CD4-positive, alpha-beta T cell treated with Interleukin-12 subunit alpha and Interleukin-12 subunit beta, for 1 hour (primary cell): Measurements from ENCODE around the gene TRIM26.

ENCODE experiments used
- DNase-seq: peaks from one replicate; pipeline ENCODE4 v3.0.0-alpha.2; 2020

TRIM26 gene

DNA sequence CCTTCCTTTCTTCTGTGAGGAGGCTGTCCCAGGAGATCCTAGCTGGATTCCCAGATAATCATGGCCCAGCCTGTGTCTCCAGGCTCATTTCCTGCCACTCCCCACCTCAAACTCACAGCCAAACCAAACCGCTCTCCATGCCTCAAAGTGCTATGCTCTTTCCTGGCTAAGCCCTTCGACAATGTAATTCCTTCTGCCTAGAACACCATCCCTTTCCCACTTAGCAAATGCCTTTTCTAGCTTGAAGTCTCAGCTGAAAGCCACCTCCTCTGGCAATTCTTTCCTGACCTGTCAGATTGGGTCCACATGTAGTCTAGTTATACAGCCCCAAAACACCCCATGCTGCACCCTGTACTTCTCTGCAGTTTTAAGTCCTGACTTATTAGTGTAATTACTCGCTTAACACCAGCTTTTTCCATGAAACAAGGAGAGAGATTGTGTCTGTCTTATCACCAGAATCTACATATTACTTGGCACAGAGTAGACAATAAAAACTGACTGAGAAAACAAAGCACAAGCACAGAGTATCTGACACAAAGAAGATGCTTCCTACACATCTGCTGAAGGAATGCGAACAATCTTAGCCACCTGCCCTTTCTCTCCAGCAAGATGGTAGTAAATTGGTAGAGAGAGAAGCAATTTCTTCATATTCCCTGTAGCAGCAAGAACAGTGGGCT is 5.4 kb downstream of the TRIM26 start:
- DNase-seq: no peak

DNA sequence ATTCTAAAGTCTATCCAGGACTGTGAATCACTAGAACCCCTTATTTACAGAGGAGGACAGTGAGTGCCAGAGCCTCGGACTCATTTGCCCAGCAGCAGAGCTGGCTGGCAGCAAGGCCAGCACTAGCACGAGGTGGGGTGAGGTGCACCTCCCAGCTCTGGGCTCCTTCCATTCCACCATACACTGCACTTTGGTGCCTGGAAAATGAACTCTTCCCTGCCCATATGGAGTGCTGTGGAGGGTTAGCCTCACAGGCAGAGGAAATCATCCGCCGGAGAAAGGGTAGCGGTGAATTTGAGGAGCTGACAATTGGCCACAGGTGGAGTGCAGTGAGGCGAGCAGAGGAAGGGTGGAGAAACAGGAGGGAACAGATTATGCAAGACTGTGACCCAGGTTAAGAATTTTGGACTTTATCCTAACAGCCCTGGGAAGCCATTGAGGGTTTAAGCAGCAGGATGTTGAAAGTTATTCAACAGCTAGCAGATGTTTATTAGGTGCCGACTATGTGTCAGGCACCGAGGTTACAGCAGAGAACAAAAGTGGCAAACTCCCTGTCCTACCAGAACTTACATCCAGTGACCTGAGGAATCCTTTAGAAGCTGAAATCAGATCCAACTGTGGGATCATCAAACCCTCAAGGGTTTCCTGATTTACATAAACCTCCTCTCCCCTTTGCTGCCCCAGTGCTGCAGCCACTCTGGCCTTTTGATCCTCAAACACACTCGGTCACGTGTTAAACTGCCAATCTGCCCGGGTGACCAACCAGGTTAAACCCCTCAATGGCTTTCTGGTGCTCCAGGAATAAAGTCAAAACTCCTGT is 6.2 kb downstream of the TRIM26 start:
- DNase-seq: no peak

DNA sequence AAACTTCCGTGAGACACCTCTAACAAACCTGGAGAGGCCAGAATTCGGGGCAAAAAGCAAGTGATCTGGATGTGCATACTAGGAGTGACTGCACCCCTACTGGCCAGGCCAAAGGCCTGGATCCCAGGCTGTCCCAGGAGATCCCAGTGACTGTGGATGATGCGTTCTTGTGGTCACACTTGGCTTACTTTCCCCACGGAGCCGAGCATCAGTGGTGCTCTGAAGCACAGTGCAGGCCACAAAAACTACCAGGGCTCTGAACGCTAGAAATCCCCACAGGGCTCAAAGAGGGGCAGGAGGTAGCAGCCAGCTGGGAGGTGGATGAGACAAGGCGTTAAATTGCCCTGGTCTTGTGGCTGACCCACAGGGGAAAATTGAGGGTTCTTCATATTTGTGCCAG is 7.1 kb downstream of the TRIM26 start:
- no peak for DNase-seq

DNA sequence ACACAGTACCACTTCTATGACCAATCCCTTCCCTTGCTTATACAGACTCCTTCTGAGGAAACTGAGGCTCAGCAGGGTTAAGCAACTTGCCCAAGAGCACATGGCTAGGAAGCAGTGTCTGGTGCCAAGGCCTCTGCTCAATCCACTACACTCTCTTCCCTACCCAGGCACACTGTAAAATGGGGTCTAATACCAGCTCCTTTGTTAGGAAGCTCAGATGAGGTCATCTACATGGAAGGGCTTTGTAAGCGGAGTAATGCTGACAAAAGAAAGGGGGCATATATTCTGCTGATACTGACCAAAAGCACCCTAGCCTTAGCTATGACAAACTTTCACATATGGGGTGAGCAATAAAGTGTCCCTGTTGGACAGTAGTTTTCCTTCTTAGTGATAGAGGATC is 9.1 kb downstream of the TRIM26 start:
- no peak for DNase-seq

DNA sequence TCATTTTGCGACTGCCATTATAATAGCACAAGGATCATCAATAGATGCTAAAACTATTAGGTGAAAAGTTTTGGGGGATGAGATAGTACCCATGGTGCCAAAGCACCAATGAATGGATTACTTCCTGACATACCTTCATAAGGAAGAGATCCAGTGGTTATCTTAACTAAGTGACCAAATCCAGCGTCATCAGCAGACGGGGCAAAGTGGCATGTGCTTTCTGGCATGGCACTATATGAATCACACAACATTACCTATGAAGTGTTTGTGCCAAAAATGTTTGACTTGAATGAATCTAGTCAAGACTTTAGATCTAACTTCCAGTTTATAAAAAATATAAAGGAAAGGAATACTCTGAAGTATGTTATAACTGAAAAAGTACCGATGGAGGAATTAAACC is 10.8 kb downstream of the TRIM26 start:
- DNase-seq: no peak

DNA sequence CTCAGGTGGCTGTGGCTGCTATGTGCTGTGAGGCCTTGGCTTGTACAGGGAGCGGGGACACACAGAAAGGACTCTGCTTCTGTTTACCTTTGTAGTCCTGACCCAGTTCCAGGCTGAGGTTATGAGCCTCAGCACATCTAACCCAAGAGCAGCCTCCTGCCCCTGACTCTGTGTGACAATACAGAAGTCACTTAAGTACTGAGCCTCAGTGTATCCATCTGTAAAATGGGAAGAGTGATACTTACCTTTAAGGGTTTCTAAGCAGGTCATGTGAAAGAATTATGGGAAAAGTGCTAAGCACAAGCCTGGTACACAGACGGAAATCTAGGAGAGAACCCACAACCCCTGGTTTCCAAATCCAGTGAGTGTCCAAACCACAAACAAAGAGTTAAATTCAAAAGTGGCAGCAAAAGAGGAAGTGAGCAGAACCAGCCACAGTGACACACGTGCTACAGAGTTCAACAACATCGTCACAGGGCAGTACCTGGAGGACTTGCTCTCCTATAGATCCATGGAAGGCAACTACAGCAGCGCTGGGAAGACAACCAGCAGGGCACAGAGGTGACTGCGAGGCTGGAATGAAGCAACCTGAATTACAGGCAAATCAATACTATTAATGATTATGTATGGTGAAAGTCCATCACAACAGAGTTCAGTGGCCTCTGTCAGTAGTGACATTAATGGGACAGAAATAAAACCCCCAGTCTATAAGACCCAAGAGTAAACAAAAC is 12.5 kb downstream of the TRIM26 start:
- DNase-seq: no peak

DNA sequence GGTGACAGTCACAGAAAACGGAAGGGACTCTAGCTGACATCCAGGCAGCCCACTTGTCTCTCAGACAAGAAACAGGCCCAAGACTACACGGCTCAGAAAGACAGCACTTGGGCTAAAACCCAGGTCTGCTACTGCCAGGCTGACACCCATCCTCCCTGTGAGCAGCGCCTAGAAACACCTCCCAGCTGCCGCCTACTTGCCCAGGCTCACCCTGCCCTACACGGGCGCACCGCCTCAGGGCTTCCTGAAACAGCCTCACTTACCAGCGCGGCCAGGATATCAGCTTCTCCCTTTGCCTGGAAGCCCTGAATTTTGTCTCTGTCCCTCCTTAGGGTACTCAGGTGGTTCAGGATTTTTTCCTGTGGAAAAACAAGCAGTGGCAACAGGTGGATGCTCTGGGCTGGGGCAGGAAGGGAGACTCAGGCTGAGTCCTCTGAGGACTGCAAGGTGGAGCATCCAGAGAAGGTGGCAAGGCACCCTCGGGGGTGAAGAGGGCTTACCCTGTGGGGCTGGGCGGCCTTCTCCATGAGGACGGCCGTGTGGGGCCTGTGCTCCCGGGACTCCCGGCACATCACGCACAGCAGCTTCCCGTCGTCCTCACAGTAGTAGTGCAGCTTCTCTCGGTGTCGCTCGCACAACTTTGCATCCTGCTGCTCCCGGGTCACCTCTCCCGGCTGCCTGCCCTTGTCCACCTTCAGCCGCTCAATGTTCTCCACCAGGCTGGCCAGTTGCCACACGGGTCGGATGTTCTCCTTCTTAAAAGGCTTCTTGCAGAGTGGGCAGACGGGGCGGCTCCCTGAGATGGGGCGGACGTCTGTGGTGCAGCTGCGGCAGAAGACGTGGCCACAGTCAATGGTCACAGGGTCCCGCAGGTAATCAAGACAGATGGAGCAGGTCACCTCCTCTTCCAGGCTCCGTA is 14.8 kb downstream of the TRIM26 start:
- no peak for DNase-seq

DNA sequence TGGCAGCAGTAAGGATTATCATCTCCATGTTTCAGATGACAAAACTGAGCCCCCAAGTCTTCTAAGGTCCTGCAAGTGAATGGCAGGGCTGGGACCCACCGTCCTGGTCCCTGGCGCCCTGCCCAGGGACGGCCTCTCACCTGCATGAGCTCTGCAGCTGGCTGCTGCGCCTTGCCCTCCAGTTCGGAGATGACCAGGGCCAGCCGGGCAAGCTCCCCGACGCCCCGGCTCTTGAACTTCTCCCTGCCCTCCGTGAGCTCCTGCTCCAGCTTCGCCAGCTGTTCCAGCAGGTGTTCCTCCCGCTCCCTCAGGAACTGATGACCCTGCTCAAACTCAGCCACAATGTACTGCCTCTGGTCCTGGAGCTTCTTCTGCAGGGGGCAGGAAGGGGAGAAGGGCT is 16.8 kb downstream of the TRIM26 start:
- DNase-seq: no peak

DNA sequence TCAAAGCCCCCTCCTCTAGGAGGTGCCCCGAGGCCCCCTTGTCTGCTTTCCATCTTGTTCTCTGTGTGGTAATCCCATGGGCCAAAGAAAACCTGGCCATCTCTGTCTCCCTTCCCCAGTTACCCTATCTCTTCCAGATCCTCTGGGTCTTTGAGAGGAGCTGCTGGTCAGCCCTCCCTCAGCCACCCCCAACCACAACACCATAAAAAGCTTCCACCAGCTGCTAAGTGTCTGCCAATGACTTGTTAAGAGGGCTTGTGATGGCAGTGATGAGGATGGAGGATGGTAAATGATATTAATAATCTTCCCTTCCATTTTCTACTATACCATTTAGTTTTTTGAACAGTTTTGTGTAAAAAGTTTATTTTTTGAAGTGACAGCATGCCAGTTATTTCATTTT is 17.3 kb downstream of the TRIM26 start:
- no peak for DNase-seq

DNA sequence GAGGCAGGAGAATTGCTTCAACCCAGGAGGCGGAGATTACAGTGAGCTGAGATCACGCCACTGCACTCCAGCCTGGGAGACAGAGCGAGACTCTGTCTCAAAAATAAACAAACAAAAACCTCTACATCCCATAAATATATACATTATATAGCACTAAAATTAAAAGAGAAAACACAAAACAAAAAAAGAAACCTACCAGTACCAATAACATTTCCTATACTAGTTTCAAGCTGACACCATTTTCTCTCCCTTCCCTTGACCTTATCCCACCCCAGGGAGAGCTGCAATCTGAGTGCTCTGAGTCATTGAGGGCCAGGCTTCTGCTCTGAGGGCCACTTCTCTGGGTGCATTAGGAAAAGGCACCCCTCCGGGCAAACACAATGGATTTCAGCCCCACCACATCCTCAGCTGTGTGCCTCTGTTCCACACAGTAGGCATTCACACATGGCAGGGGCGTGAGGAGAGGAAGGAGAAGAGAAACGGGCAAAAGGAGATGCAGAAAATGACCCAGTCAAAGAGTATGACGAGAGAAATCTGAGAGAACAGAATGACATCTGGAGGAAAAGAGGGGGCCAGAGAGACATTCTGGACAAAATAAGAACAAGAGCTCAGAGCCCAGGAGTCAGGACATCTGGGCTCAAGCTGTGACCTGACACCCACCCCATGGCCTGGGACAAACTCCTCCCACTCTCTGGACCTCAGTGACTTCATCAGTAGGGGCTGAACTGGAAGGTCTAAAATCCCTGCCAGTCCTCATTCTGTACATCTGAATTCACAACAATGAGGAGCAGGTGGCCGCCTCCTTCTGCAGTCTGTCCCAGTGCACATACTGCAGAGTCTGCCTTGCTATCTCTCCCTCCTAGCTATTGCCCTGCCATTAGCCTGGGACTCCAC is 18.2 kb downstream of the TRIM26 start:
- no peak for DNase-seq

DNA sequence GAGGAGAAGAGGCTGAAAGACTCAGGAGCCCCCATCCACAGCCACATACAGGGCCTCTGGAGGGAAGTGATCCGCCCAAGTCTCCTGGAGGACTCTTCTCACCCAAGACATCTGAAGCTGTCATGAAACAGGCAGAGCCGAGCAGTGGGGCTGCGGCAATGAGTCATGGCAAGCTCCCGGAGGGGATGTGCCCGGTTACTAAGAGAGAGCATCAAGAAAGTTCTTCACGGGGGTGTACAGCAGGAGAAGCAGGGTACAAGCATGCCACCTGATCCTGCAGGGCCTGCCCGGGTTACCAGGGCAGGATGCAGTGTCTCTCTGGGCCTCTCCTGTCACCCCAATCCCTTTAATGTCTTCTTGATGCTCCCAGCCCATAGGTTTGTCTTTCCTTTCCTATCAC is 21.1 kb downstream of the TRIM26 start:
- DNase-seq: no peak

DNA sequence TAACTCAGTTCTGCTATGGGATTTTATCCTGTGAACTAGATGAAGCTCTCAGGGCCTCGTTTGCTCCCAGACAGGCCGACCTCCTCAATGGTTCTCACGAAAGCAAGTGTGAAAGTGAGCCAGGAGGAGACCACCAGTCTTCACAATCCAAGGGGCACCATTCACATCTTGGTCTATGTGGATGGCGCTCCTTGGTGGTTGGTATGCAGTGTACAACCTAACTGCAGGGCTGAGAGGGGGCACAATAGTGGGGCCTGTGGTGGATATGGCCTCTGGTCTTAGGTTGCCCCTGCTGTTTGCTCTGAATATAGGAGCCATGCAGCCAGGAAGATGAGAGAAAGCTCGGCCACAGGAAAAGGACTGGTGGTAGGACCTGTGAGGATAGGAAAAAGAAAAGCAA is 24.7 kb downstream of the TRIM26 start:
- no peak for DNase-seq

DNA sequence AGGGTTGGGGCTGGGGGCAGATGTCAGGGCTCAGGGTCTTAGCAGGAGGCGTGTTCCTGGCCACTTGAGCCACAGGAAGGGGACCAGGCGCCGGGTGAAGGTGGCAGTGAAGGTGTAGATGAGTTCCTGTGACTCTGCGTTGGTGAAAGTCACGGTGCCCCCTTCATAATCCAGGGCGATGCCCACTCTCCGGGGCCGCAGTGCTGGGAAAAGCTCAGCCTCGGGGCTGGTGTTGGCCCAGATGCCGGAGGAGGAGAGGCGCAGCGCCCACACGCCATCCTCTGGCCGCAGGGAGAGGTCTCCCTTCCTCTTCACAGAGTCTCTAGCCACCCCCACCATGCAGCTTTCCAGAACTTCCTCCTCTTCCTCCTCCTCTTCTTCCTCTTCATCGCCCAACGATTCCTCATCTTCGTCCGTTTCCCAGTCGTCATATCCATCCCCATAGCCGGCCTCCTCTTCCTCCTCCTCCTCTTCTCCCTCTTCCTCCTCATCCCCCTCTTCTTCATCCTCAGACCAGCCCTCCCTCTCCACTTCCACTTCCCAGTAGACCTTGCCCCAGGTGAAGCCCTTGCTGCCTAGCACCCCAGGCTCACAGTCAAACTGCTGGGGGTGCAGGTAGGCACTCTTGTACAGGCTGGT is 27.2 kb downstream of the TRIM26 start:
- DNase-seq: no peak

DNA sequence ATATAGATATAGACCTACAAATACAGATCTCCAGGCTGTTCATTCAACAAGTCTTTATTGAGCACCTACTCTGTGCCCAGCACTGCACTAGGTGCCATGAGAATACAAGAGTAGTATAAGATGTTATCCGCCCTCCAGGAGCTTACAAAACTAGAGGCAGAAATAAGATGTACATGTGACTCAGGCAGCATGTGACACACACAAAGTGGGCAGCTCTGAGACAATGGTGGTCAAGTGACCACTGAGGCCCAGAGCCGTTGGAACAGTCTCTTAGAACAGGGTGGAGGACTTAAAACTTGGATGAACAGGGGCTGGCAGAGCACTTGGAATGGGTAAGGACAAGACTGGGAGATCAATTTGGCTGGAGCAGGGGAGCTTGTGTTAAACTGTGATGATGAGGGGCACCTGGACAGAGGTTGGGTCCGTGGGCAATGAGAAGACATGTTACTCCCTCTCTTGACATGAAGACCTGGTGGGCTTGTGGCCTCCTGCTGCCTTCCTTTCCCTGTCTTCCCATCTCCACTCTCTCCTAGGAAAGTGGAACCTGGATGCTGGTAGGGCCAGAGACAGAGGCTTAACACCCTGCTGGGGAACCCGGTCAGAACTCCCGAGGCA is 28.7 kb downstream of the TRIM26 start:
- no peak for DNase-seq

DNA sequence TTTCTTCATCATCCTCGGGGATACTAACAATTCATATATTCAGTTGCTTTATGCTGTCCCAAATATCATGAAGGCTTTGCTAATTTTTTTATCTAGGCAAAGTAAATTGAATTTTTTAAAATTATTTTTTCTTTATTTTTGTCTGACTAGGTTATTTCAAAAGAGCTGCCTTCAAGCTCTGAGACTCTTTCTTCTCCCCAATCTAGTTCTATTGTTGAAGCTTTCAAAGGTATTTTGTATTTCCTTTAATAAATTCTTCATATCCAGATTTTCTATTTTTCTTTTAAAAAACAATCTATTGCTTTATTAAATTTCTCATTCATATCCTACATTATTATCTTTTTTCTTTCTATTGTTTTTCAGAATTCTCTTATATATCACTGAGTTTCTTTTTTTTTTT is 33.1 kb downstream of the TRIM26 start:
- no peak for DNase-seq

DNA sequence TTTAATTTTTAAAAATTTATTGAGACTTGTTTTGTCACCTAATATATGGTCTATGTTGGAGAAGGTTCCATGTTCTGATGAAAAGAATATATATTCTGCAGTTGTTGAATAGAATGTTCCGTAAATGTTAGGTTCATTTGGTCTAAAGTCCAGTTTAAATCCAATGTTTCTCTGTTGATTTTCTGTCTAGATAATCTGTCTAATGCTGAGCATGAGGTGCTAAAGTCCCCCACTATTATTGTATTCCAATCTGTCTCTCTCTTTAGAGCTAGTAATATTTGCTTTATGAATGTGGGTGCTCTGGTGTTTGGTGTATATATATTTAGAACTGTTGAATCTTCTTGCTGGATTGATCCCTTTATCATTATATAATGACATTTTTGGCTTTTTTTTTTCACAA is 34.4 kb downstream of the TRIM26 start:
- DNase-seq: no peak

DNA sequence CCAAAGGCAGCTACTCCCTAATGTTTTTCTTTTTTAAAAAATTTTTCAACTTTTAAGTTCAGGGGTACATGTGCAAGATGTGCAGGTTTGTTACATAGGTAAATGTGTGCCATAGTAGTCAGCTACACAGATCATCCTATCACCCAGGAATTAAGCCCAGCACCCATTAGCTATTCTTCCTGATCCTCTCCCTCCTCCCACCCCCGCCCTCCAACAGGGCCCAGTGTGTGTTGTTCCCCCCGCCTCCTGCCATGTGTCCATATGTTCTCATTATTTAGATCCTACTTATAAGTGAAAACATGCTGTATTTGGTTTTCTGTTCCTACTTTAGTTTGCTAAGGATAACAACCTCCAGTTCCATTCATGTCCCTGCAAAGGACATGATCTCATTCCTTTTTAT is 37.4 kb downstream of the TRIM26 start:
- no peak for DNase-seq

DNA sequence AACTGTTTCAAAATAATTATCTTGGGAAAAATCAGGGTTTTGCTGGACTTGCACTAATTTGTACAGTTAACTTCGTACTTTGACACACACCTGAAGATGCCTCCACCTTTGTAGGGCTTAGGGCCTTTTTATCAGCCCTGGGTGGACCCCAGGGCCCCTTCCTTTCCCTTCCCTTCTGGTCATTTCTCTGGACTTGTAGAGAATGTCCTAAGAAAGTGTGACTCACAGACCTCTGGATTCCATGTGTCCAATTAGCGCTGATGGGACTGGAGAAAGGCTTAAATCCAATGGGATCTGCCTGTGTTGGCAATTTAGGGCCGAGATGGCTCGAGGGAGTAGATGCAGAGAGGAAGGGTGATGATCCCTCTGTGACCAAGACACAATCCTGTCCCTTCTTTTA is 40.5 kb downstream of the TRIM26 start:
- DNase-seq: no peak

DNA sequence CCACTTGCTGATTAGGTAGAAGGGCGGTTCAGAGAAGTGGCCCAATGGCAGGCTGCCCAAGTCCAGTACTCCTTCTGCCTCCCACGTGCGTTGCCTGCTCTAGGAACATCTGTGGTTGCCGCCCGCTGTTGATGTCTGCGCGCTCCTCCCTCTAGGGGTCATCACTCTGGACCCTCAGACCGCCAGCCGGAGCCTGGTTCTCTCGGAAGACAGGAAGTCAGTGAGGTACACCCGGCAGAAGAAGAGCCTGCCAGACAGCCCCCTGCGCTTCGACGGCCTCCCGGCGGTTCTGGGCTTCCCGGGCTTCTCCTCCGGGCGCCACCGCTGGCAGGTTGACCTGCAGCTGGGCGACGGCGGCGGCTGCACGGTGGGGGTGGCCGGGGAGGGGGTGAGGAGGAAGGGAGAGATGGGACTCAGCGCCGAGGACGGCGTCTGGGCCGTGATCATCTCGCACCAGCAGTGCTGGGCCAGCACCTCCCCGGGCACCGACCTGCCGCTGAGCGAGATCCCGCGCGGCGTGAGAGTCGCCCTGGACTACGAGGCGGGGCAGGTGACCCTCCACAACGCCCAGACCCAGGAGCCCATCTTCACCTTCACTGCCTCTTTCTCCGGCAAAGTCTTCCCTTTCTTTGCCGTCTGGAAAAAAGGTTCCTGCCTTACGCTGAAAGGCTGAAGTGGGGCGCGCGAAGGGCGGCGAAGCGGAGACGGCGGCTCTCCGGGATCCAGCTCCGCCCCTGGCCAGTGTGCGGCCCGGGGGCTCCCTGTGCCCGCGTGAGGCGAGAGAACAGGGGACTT is 41.3 kb downstream of the TRIM26 start:
- DNase-seq: no peak
